PC-9 (cell line): ENCODE results near the gene STK24. TPM values are rescaled to one million over a fixed set of nuclear protein-coding genes. Genes with fewer than 3 reads are reported as not detected.

Source experiments
- BruUV-seq: library from RNA; stranded (reverse); fragments of 400-500 nt; replicated peaks from 2 replicates; lab custom pipeline; 2021; lab: Mats Ljungman, UMichigan
- CTCF ChIA-PET: fragments of 300-600 bp; sonication (Branson Sonifier 250); formaldehyde crosslinking; loops from one replicate; lab custom pipeline; 2022; ENCODE audit warnings: antibody characterized with exemption; lab: Charles Lee
- POLR2A ChIA-PET: fragments of 300-600 bp; sonication (Branson Sonifier 250); formaldehyde crosslinking; loops from one replicate; lab custom pipeline; 2022; ENCODE audit warnings: antibody characterized with exemption; ENCODE audit not compliant: unreplicated experiment; lab: Charles Lee
- DNase-seq, 2 experiments: peaks; one replicate each; pipeline versions ENCODE4 v3.0.0 to v3.0.0-alpha.2; 2015 to 2022; ENCODE audit warnings: mixed read lengths in 1 of 2
- H2AFZ ChIP-seq: fragments of 200-600 bp; sonication (generic); 2 replicates; pipeline ENCODE4 v1.8.1; 2017; ENCODE audit warnings: antibody characterized with exemption
- H3F3A ChIP-seq: fragments of 200-600 bp; sonication (generic); 2 replicates; pipeline ENCODE4 v1.8.1; 2017; ENCODE audit warnings: antibody characterized with exemption, mild to moderate bottlenecking, low read depth; ENCODE audit not compliant: insufficient read depth
- H3K27ac ChIP-seq: fragments of 200-600 bp; sonication (generic); 2 replicates; pipeline ENCODE4 v1.6.1; 2016; ENCODE audit warnings: mixed run types
- H3K27me3 ChIP-seq: fragments of 200-600 bp; sonication (generic); 2 replicates; pipeline ENCODE4 v1.6.1; 2016; ENCODE audit warnings: low read depth, mixed run types; ENCODE audit not compliant: insufficient read depth
- H3K36me3 ChIP-seq: fragments of 200-600 bp; sonication (generic); 2 replicates; pipeline ENCODE4 v1.6.1; 2016; ENCODE audit warnings: low read depth, mixed run types
- H3K4me1 ChIP-seq: fragments of 200-600 bp; sonication (generic); replicated peaks from 2 replicates; pipeline ENCODE4 v1.6.1; 2016; ENCODE audit warnings: mixed run types; ENCODE audit not compliant: insufficient read depth
- H3K4me2 ChIP-seq: fragments of 200-600 bp; sonication (generic); 2 replicates; pipeline ENCODE4 v1.6.1; 2017; ENCODE audit warnings: mixed run types
- H3K4me3 ChIP-seq: fragments of 200-600 bp; sonication (generic); 2 replicates; pipeline ENCODE4 v1.6.1; 2016; ENCODE audit warnings: mixed run types
- H3K79me2 ChIP-seq: fragments of 200-600 bp; sonication (generic); 2 replicates; pipeline ENCODE4 v1.6.1; 2017; ENCODE audit warnings: low read depth, mixed run types
- H3K9me2 ChIP-seq: fragments of 200-600 bp; sonication (generic); 2 replicates; pipeline ENCODE4 v1.8.1; 2017; ENCODE audit warnings: mild to moderate bottlenecking; ENCODE audit not compliant: insufficient read depth
- H3K9me3 ChIP-seq: fragments of 200-600 bp; sonication (generic); 2 replicates; pipeline ENCODE4 v1.8.1; 2016; ENCODE audit warnings: low read depth; ENCODE audit not compliant: insufficient read depth
- H4K20me1 ChIP-seq: fragments of 200-600 bp; sonication (generic); 2 replicates; pipeline ENCODE4 v1.8.1; 2017; ENCODE audit not compliant: insufficient read depth
- CTCF ChIP-seq: fragments of 200-600 bp; sonication (generic); conservative IDR thresholded peaks from 2 replicates; pipeline ENCODE4 v1.6.1; 2017; ENCODE audit warnings: mixed run types, antibody characterized with exemption, mild to moderate bottlenecking, moderate library complexity
- EZH2 ChIP-seq: fragments of 200-600 bp; sonication (generic); IDR thresholded peaks from 2 replicates; pipeline ENCODE4 v1.8.0; 2017; ENCODE audit warnings: antibody characterized with exemption, low read depth
- intact Hi-C: fragments of 100-400 bp; cut with micrococcal nuclease; formaldehyde crosslinking; loops from one replicate; pipeline ENCODE4 v1.10.0; 2022; ENCODE audit not compliant: unreplicated experiment
- total RNA-seq: library from RNA; stranded (reverse); gene quantifications from 2 replicates; pipeline ENCODE4 v1.2.3, GENCODE V29; 2021

STK24 gene
- total RNA-seq, 1 experiment from 2014 or later: 134 TPM

- Histone ChIP-seq H2AFZ (no peak overlapping the region), H3K27me3 (no peaks in the 10 kb centered on the region), H3K4me3 (no peak overlapping the region), H3K4me1 (peaks cover 9% of the 10 kb centered on the region), H3K27ac (no peak overlapping the region), H3K9me2 (no peaks in the 10 kb centered on the region), H3K79me2 (peaks cover 100% of the 10 kb centered on the region), H3F3A (peaks cover 5% of the 10 kb centered on the region; the same call in 1 of the 2 replicates), H4K20me1 (peaks cover 97% of the 10 kb centered on the region), H3K4me2 (no peak overlapping the region), H3K36me3 (no peaks in the 10 kb centered on the region), H3K9me3 (no peaks in the 10 kb centered on the region)
- intact Hi-C loops: no loop called here
- no peak for DNase-seq
- BruUV-seq: no TSS peak
- TF ChIP-seq EZH2 (no peak), CTCF (no peak)
- CTCF ChIA-PET: interaction anchor here (0.6 kb wide), 1 partner anchor 38 kb away, joined by 3 read pairs; no protein-coding TSS in a partner anchor
- POLR2A ChIA-PET: interaction anchor here (0.6 kb wide), 1 partner anchor 75 kb away, joined by 3 read pairs; no protein-coding TSS in a partner anchor
Measured at GRCh38 chr13:98528663-98529064, 48.2 kb downstream of the STK24 start.

- peaks cover 9% of the 10 kb centered on the region for H3K4me1 ChIP-seq
- ChIA-PET POLR2A (no interaction called here), CTCF (no interaction called here)
- H3K4me3 ChIP-seq: no peak overlapping the region
- no peak for DNase-seq
- no peaks in the 10 kb centered on the region for H3K27me3 ChIP-seq
- H3K9me2 ChIP-seq: no peaks in the 10 kb centered on the region
- H3K4me2 ChIP-seq: no peak overlapping the region
- H4K20me1 ChIP-seq: peaks cover 95% of the 10 kb centered on the region
- H2AFZ ChIP-seq: no peak overlapping the region
- intact Hi-C loops: no loop called here
- H3K9me3 ChIP-seq: no peaks in the 10 kb centered on the region
- peaks cover 100% of the 10 kb centered on the region for H3K79me2 ChIP-seq
- no TSS peak for BruUV-seq
- H3K27ac ChIP-seq: no peak overlapping the region
- TF ChIP-seq CTCF: no peak
- TF ChIP-seq EZH2: no peak
- H3F3A ChIP-seq: peaks cover 5% of the 10 kb centered on the region; the same call in 1 of the 2 replicates
- no peaks in the 10 kb centered on the region for H3K36me3 ChIP-seq
Measured at GRCh38 chr13:98527526-98527925, 49.4 kb downstream of the STK24 start.

- no peak overlapping the region for H2AFZ ChIP-seq
- H3K27me3 ChIP-seq: no peaks in the 10 kb centered on the region
- POLR2A ChIA-PET: no interaction called here
- intact Hi-C loops: no loop called here
- BruUV-seq: no TSS peak
- peaks cover 9% of the 10 kb centered on the region for H3K4me1 ChIP-seq
- H3K27ac ChIP-seq: no peak overlapping the region
- no peaks in the 10 kb centered on the region for H3K36me3 ChIP-seq
- H3K9me3 ChIP-seq: no peaks in the 10 kb centered on the region
- no peak for DNase-seq
- no peak overlapping the region for H3K4me2 ChIP-seq
- TF ChIP-seq EZH2: no peak
- no peak for TF ChIP-seq CTCF
- no peaks in the 10 kb centered on the region for H3K9me2 ChIP-seq
- H4K20me1 ChIP-seq: peaks cover 94% of the 10 kb centered on the region
- peaks cover 100% of the 10 kb centered on the region for H3K79me2 ChIP-seq
- no peak overlapping the region for H3K4me3 ChIP-seq
- peaks cover 11% of the 10 kb centered on the region; the same call in 1 of the 2 replicates for H3F3A ChIP-seq
- CTCF ChIA-PET: interaction anchor here (0.6 kb wide), 1 partner anchor 18 kb away, joined by 5 read pairs; no protein-coding TSS in a partner anchor
Measured at GRCh38 chr13:98526182-98526512, 50.8 kb downstream of the STK24 start.
